B cell (primary cell): Measurements from ENCODE around the gene UGT1A9. TPM values are rescaled to one million over a fixed set of nuclear protein-coding genes. Genes with fewer than 3 reads are reported as not detected.

Experiments
- ATAC-seq: fragments of 200-7000 bp; cut with Tn5 transposase; one replicate; pipeline ENCODE4 v1.10.0; 2021; ENCODE audit warnings: low read depth, mild to moderate bottlenecking, moderate number of reproducible peaks, moderate library complexity
- CTCF ChIA-PET: fragments of 350-600 bp; sonication (Branson Sonifier 250); formaldehyde crosslinking; loops from one replicate; lab custom pipeline; 2021; ENCODE audit warnings: antibody characterized with exemption, inconsistent platforms; lab: Charles Lee
- POLR2A ChIA-PET: fragments of 350-600 bp; sonication (Branson Sonifier 250); formaldehyde crosslinking; loops from one replicate; lab custom pipeline; 2021; ENCODE audit warnings: antibody characterized with exemption; lab: Charles Lee
- DNase-seq: peaks from one replicate; pipeline ENCODE4 v3.0.0; 2013
- H2AFZ ChIP-seq: 2 replicates; pipeline ENCODE4 v1.6.1; 2012; ENCODE audit warnings: mild to moderate bottlenecking, low read depth, low read length; ENCODE audit not compliant: insufficient read depth, poor library complexity, severe bottlenecking
- H3K27ac ChIP-seq, 2 donors: 1 replicate in 1 of 2; 2 replicates in 1 of 2; pipeline ENCODE4 v1.5.1; 2012 to 2013; ENCODE audit warnings: low read length in 2 of 2, mild to moderate bottlenecking in 2 of 2, moderate library complexity in 1 of 2
- H3K27me3 ChIP-seq, 4 experiments: fragments of 200-600 bp in 1 of 4; sonication (generic) in 1 of 4; replicated peaks in 1 of 4; 1 replicate in 2 of 4; 2 replicates in 2 of 4; pipeline versions ENCODE4 v1.6.1 to v1.7.0; 2013 to 2016; ENCODE audit warnings: low read length in 3 of 4, mild to moderate bottlenecking in 2 of 4, mixed read lengths in 1 of 4, moderate library complexity in 1 of 4; ENCODE audit not compliant: insufficient read depth in 4 of 4, control insufficient read depth in 3 of 4; ENCODE audit errors: control extremely low read depth in 1 of 4
- H3K36me3 ChIP-seq, 2 experiments: replicated peaks in 1 of 2; 1 replicate in 1 of 2; 2 replicates in 1 of 2; pipeline versions ENCODE4 v1.6.1 to v1.7.1; 2013; ENCODE audit warnings: low read length in 1 of 2; ENCODE audit not compliant: insufficient read depth in 2 of 2, control insufficient read depth in 1 of 2; ENCODE audit errors: control extremely low read depth in 1 of 2, extremely low read depth in 1 of 2
- H3K4me1 ChIP-seq, 2 donors: fragments of 200-600 bp in 1 of 2; sonication (generic) in 1 of 2; 1 replicate in 1 of 2; 2 replicates in 1 of 2; pipeline versions ENCODE4 v1.5.1 to v1.6.1; 2013 to 2017; ENCODE audit warnings: low read length in 2 of 2; ENCODE audit not compliant: control insufficient read depth in 2 of 2, insufficient read depth in 2 of 2
- H3K4me2 ChIP-seq: replicated peaks from 2 replicates; pipeline ENCODE3; 2012; ENCODE audit warnings: mild to moderate bottlenecking, low read depth, low read length; ENCODE audit not compliant: poor library complexity, severe bottlenecking
- H3K4me3 ChIP-seq, 5 experiments: fragments of 200-600 bp in 1 of 5; sonication (generic) in 1 of 5; 1 replicate in 3 of 5; 2 replicates in 2 of 5; pipeline versions ENCODE4 v1.5.1 to v1.7.0; 2011 to 2016; ENCODE audit warnings: low read length in 4 of 5, mild to moderate bottlenecking in 4 of 5, low read depth in 2 of 5, control low read depth in 1 of 5, moderate library complexity in 1 of 5; ENCODE audit not compliant: insufficient read depth in 1 of 5; ENCODE audit errors: control extremely low read depth in 1 of 5, extremely low read depth in 1 of 5
- H3K79me2 ChIP-seq: fragments of 200-600 bp; sonication (generic); one replicate; pipeline ENCODE4 v1.6.0; 2016; ENCODE audit warnings: low read length; ENCODE audit not compliant: control insufficient read depth, insufficient read depth
- H3K9ac ChIP-seq: fragments of 200-600 bp; sonication (generic); 2 replicates; pipeline ENCODE4 v1.6.1; 2017; ENCODE audit warnings: mild to moderate bottlenecking, low read length, moderate library complexity
- H3K9me3 ChIP-seq, 3 donors: one replicate each; pipeline versions ENCODE4 v1.6.1 to v1.7.1; 2013; ENCODE audit warnings: low read length in 2 of 3; ENCODE audit not compliant: control insufficient read depth in 2 of 3, insufficient read depth in 1 of 3; ENCODE audit errors: control extremely low read depth in 1 of 3
- H4K20me1 ChIP-seq: 2 replicates; pipeline ENCODE4 v1.6.0; 2012; ENCODE audit warnings: mild to moderate bottlenecking, low read length; ENCODE audit not compliant: insufficient read depth, control insufficient read depth, poor library complexity, severe bottlenecking
- H3K27ac Mint-ChIP-seq: one replicate; pipeline ENCODE4 v1.8.0; 2021; ENCODE audit warnings: mixed read lengths
- H3K27me3 Mint-ChIP-seq: one replicate; pipeline ENCODE4 v1.8.0; 2021; ENCODE audit warnings: mixed read lengths
- H3K4me1 Mint-ChIP-seq: one replicate; pipeline ENCODE4 v1.8.0; 2021; ENCODE audit warnings: mixed read lengths
- H3K4me3 Mint-ChIP-seq: one replicate; pipeline ENCODE4 v1.8.0; 2021; ENCODE audit warnings: mixed read lengths
- H3K9me3 Mint-ChIP-seq: one replicate; pipeline ENCODE4 v1.8.0; 2022; ENCODE audit warnings: mixed read lengths; ENCODE audit not compliant: insufficient read depth
- EZH2 ChIP-seq: IDR thresholded peaks from 2 replicates; pipeline ENCODE4 v1.6.1; 2012; ENCODE audit warnings: borderline replicate concordance, low read depth, mild to moderate bottlenecking, moderate library complexity, low read length; ENCODE audit not compliant: insufficient read depth, poor library complexity, severe bottlenecking
- WGBS: methylation state at CpG from one replicate; pipeline ENCODE4 v1.1.5; 2013; ENCODE audit warnings: missing lambda C conversion rate; ENCODE audit not compliant: insufficient coverage; 5-methylcytosine and 5-hydroxymethylcytosine counted together
- intact Hi-C: fragments of 100-400 bp; cut with micrococcal nuclease; formaldehyde crosslinking; loops from one replicate; pipeline ENCODE4 v1.10.0; 2022
- polyA plus RNA-seq: library from polyadenylated mRNA; depleted of rRNA; stranded (reverse); fragments of >200 nt; gene quantifications from 2 replicates; pipeline ENCODE4 v1.2.3, GENCODE V29; 2012
- total RNA-seq, 2 donors: library from RNA; stranded (reverse); fragments of 120-200 nt in 1 of 2; gene quantifications; 1 replicate in 1 of 2; 2 replicates in 1 of 2; pipeline versions ENCODE4 v1.2.3 to v1.2.4, GENCODE V29; 2013 to 2022
- TF ChIP-seq, protein P1 (sequence below): fragments of 200-600 bp; IDR thresholded peaks from one replicate; pipeline ENCODE4 v1.8.0; 2022; ENCODE audit warnings: antibody characterized with exemption, mild to moderate bottlenecking

UGT1A9 gene
- total and polyA plus RNA-seq, 2 donors (not counting 1 experiment from before 2014, with no cell fraction given): not detected

DNA sequence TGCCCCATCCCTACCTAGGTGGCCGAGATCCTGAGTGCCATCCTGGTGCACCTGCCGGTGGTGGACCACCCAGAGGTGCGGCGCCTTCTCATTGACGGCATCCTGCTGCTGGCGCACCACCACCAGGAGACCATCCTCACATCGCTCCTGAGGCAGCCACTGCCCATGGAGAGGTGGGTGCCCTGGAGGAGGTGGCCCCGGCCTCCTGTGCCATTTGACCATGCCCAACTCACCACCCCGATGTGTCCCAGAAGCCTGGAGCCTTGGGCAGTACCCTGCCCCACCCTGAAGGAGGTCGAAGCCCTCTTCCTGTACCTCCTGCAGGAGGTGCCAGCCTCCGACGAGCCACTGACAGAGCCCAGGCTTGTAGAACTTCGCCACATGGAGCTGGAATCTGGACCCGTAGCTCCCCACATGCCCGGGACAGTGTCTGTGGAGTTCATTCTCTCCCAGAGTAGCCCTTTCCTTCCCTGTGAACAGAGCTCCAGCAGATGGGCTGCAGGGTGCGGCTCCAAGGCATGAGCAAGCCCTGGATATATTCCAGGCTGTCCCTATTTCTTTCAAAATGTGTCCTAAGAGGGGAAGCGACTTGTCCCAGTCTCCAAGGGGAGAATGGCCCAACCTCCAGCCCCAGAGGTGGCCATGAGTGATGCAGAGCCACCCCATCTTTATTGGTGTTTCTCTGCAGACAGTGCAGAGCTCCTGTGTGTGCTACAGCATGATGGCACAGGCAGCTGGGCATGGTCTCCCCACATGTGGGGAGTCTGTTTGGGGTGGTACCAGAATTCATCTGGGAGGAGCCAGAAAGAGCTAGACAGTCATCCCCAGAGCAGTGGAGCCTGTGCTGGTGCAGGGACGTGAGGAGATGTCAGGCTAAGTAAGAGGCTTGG lies 148.4 kb downstream of the UGT1A9 start:
- Mint-ChIP-seq H3K4me3 (no peak overlapping the region), H3K4me1 (no peaks in the 10 kb centered on the region), H3K27ac (no peak overlapping the region), H3K27me3 (peaks cover 9% of the 10 kb centered on the region), H3K9me3 (no peaks in the 10 kb centered on the region)
- ATAC-seq (no peak), DNase-seq (no peak)
- Histone ChIP-seq H3K4me3 (no peak overlapping the region), H3K27me3 (peaks cover 0 to 5% (median 0%) of the 10 kb centered on the region in 4 experiments), H3K4me2 (no peak overlapping the region), H3K79me2 (no peaks in the 10 kb centered on the region), H2AFZ (no peak overlapping the region), H3K27ac (no peak overlapping the region), H3K36me3 (no peaks in the 10 kb centered on the region), H4K20me1 (no peaks in the 10 kb centered on the region), H3K9me3 (peaks cover 0 to 6% (median 0%) of the 10 kb centered on the region in 3 donors), H3K9ac (no peak overlapping the region), H3K4me1 (no peaks in the 10 kb centered on the region)
- ChIA-PET CTCF (no interaction called here), POLR2A (no interaction called here)
- WGBS: 82% methylated on average over 14 of the region's 18 CpGs
- no peak for TF ChIP-seq EZH2
- TF ChIP-seq, protein P1, sequence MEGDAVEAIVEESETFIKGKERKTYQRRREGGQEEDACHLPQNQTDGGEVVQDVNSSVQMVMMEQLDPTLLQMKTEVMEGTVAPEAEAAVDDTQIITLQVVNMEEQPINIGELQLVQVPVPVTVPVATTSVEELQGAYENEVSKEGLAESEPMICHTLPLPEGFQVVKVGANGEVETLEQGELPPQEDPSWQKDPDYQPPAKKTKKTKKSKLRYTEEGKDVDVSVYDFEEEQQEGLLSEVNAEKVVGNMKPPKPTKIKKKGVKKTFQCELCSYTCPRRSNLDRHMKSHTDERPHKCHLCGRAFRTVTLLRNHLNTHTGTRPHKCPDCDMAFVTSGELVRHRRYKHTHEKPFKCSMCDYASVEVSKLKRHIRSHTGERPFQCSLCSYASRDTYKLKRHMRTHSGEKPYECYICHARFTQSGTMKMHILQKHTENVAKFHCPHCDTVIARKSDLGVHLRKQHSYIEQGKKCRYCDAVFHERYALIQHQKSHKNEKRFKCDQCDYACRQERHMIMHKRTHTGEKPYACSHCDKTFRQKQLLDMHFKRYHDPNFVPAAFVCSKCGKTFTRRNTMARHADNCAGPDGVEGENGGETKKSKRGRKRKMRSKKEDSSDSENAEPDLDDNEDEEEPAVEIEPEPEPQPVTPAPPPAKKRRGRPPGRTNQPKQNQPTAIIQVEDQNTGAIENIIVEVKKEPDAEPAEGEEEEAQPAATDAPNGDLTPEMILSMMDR: no peak
- intact Hi-C loops: no loop called here

DNA sequence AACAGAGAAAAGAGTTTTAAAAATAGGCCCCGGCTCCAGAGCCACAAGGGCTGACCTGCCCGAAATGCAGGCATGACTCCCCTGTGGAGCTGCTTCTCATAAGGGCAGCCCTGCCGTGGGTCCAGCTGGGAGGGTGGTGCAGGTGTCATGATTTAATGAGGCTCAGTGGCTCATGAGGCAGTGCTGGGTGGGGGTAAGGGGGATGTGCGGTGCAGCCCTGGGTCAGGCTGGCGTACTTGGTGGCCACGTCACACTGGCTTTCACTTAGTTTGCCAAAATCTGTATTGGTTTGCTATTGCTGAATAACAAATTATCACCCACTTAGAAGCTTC lies 149.0 kb downstream of the UGT1A9 start:
- Histone ChIP-seq H3K4me1 (no peaks in the 10 kb centered on the region), H3K9ac (no peak overlapping the region), H3K27me3 (peaks cover 0 to 5% (median 0%) of the 10 kb centered on the region in 4 experiments), H2AFZ (no peak overlapping the region), H3K27ac (no peak overlapping the region), H3K79me2 (no peaks in the 10 kb centered on the region), H3K36me3 (no peaks in the 10 kb centered on the region), H4K20me1 (no peaks in the 10 kb centered on the region), H3K9me3 (peaks cover 0 to 6% (median 0%) of the 10 kb centered on the region in 3 donors), H3K4me2 (no peak overlapping the region), H3K4me3 (no peak overlapping the region)
- intact Hi-C loops: no loop called here
- Mint-ChIP-seq H3K27me3 (peaks cover 8% of the 10 kb centered on the region), H3K27ac (no peak overlapping the region), H3K4me1 (no peaks in the 10 kb centered on the region), H3K4me3 (no peak overlapping the region), H3K9me3 (peaks cover 1% of the 10 kb centered on the region)
- CTCF ChIA-PET: no interaction called here
- no peak for DNase-seq
- no peak for ATAC-seq
- TF ChIP-seq, protein P1: no peak
- TF ChIP-seq EZH2: no peak
- POLR2A ChIA-PET: no interaction called here
- 96% methylated on average over 3 of the region's 6 CpGs for WGBS
